Tibial artery (tissue), 4 donors: ENCODE data around the gene RCSD1.

Source experiments
- DNase-seq, 2 donors: peaks; one replicate each; pipeline ENCODE4 v3.0.0-alpha.2; 2019
- H3K27ac ChIP-seq, 2 donors: fragments of 200-600 bp; sonication (generic) in 1 of 2; 1 replicate in 1 of 2; 2 replicates in 1 of 2; pipeline ENCODE4 v1.5.1; 2018 to 2019; ENCODE audit warnings: mild to moderate bottlenecking in 1 of 2
- H3K27me3 ChIP-seq, 2 donors: fragments of 200-600 bp; sonication (generic) in 1 of 2; one replicate each; pipeline versions ENCODE4 v1.5.1 to v1.6.0; 2016 to 2019
- H3K36me3 ChIP-seq, 3 donors: fragments of 200-600 bp; sonication (generic) in 2 of 3; one replicate each; pipeline ENCODE4 v1.5.1; 2016 to 2019; ENCODE audit warnings: mild to moderate bottlenecking in 2 of 3
- H3K4me1 ChIP-seq, 4 donors: fragments of 200-600 bp; sonication (generic) in 2 of 4; 1 replicate in 3 of 4; 2 replicates in 1 of 4; pipeline ENCODE4 v1.5.1; 2016 to 2019
- H3K4me3 ChIP-seq, 2 donors: fragments of 200-600 bp; sonication (generic) in 1 of 2; 1 replicate in 1 of 2; 2 replicates in 1 of 2; pipeline ENCODE4 v1.5.1; 2018 to 2019; ENCODE audit warnings: mild to moderate bottlenecking in 2 of 2
- H3K9me3 ChIP-seq, 3 donors: fragments of 200-600 bp; sonication (generic) in 1 of 3; one replicate each; pipeline ENCODE4 v1.5.1; 2016 to 2019
- CTCF ChIP-seq, 2 experiments: fragments of 200-600 bp in 1 of 2; fragments of 450-650 bp in 1 of 2; IDR thresholded peaks; one replicate each; pipeline ENCODE4 v1.5.1; 2017 to 2019; ENCODE audit warnings: antibody characterized with exemption in 2 of 2, mild to moderate bottlenecking in 1 of 2, moderate library complexity in 1 of 2
- intact Hi-C: fragments of 100-400 bp; cut with DNase I; formaldehyde crosslinking; loops from one replicate; pipeline ENCODE4 v1.15.0; 2023; ENCODE audit warnings: low total_unique reads

Gene RCSD1

GRCh38 chr1:167720965-167721616 lies 91.1 kb downstream of the RCSD1 start:
- no peak for TF ChIP-seq CTCF (IDR thresholded peaks at IDR 0.05)
- Histone ChIP-seq H3K27ac (peak overlapping the region; percentile 87), H3K36me3 (no peaks in the 10 kb centered on the region), H3K4me3 (peak overlapping the region; percentile 79 to 84), H3K27me3 (no peaks in the 10 kb centered on the region), H3K4me1 (peaks cover 0 to 34% (median 10%) of the 10 kb centered on the region in 4 donors), H3K9me3 (no peaks in the 10 kb centered on the region)
- no peak for DNase-seq
- intact Hi-C loops, result loop anchor here (5.0 to 10.0 kb wide), 3 partner anchors 81 to 364 kb away; partner anchors contain the start of genes DCAF6 and MPC2

- TF ChIP-seq CTCF (IDR thresholded peaks at IDR 0.05), result no peak
These were observed 91.7 kb downstream of the RCSD1 start, which contains the start of gene MPZL1 for GRCh38 chr1:167721617-167722151. TSS of gene MPZL1 (plus strand) at chr1:167721982. CDS start at chr1:167722152, 170 bp downstream.

GRCh38 chr1:167722152-167722869 lies 92.3 kb downstream of the RCSD1 start:
- no peak for TF ChIP-seq CTCF (IDR thresholded peaks at IDR 0.05)
- DNase-seq, result peak in 1 of 2 donors; percentile 70
- intact Hi-C loops, result loop anchor here (5.0 to 10.0 kb wide), 3 partner anchors 80 to 362 kb away; partner anchors contain the start of genes DCAF6 and MPC2
- Histone ChIP-seq H3K9me3 (no peaks in the 10 kb centered on the region), H3K27ac (peak overlapping the region; percentile 87), H3K27me3 (no peaks in the 10 kb centered on the region), H3K36me3 (no peaks in the 10 kb centered on the region), H3K4me1 (peaks cover 0 to 45% (median 14%) of the 10 kb centered on the region in 4 donors), H3K4me3 (peak overlapping the region; percentile 79 to 84)

More at GRCh38 chr1:167721617-167722151, 91.7 kb downstream of the RCSD1 start, which contains the start of gene MPZL1:
- no peaks in the 10 kb centered on the region for H3K27me3 ChIP-seq
- no peaks in the 10 kb centered on the region for H3K36me3 ChIP-seq
- peaks cover 0 to 39% (median 13%) of the 10 kb centered on the region in 4 donors for H3K4me1 ChIP-seq
- intact Hi-C loops, result loop anchor here (5.0 to 10.0 kb wide), 3 partner anchors 81 to 363 kb away; partner anchors contain the start of genes DCAF6 and MPC2
- no peaks in the 10 kb centered on the region for H3K9me3 ChIP-seq
- peak within 1 kb of the TSS; percentile 87 for H3K27ac ChIP-seq
- DNase-seq, result peak; percentile 96 to 98
- H3K4me3 ChIP-seq, result peak within 1 kb of the TSS; percentile 79 to 84

GRCh38 chr1:167722870-167723251 lies 92.8 kb downstream of the RCSD1 start:
- Histone ChIP-seq H3K4me1 (peaks cover 0 to 50% (median 15%) of the 10 kb centered on the region in 4 donors), H3K36me3 (no peaks in the 10 kb centered on the region), H3K9me3 (no peaks in the 10 kb centered on the region), H3K27ac (peak overlapping the region; percentile 87), H3K27me3 (no peaks in the 10 kb centered on the region), H3K4me3 (peak overlapping the region; percentile 79 to 84)
- no peak for TF ChIP-seq CTCF (IDR thresholded peaks at IDR 0.05)
- intact Hi-C loops, result loop anchor here (5.0 to 10.0 kb wide), 3 partner anchors 79 to 362 kb away; partner anchors contain the start of genes DCAF6 and MPC2
- no peak for DNase-seq

- DNase-seq, result no peak
- Histone ChIP-seq H3K27me3 (no peaks in the 10 kb centered on the region), H3K4me3 (peak overlapping the region; percentile 79 to 84), H3K9me3 (no peaks in the 10 kb centered on the region), H3K4me1 (peaks cover 0 to 57% (median 16%) of the 10 kb centered on the region in 4 donors), H3K27ac (no peak overlapping the region), H3K36me3 (no peaks in the 10 kb centered on the region)
- TF ChIP-seq CTCF (IDR thresholded peaks at IDR 0.05), result no peak
- intact Hi-C loops, result loop anchor here (5.0 to 10.0 kb wide), 3 partner anchors 78 to 361 kb away; partner anchors contain the start of genes DCAF6 and MPC2
These were observed 93.8 kb downstream of the RCSD1 start for GRCh38 chr1:167723707-167724323.
